Endodermal cell (in vitro differentiated cells): ENCODE measurements around the gene CHIT1. TPM values are rescaled to one million over a fixed set of nuclear protein-coding genes. Genes with fewer than 3 reads are reported as not detected.
"Not testable (repeated sequence)": the region's sequence is repeated elsewhere in the genome, so short reads cannot be mapped to it uniquely, and the experiment has no call there.

Experiments
- DNase-seq: peaks from one replicate; pipeline ENCODE4 v3.0.0-alpha.2; 2017
- H3K27ac ChIP-seq: 2 replicates; pipeline ENCODE4 v1.5.1; 2013; ENCODE audit warnings: mild to moderate bottlenecking, low read depth, low read length, moderate library complexity
- H3K27me3 ChIP-seq: 2 replicates; pipeline ENCODE4 v1.6.1; 2013; ENCODE audit warnings: mild to moderate bottlenecking, low read length, moderate library complexity; ENCODE audit not compliant: insufficient read depth, control insufficient read depth, poor library complexity, severe bottlenecking
- H3K36me3 ChIP-seq: 2 replicates; pipeline ENCODE4 v1.7.0; 2013; ENCODE audit warnings: mild to moderate bottlenecking, low read length, moderate library complexity; ENCODE audit not compliant: control insufficient read depth, insufficient read depth
- H3K4me1 ChIP-seq: one replicate; pipeline ENCODE4 v1.7.0; 2013; ENCODE audit warnings: low read length; ENCODE audit not compliant: control insufficient read depth, insufficient read depth
- H3K4me3 ChIP-seq: 2 replicates; pipeline ENCODE4 v1.5.1; 2013; ENCODE audit warnings: mild to moderate bottlenecking, low read length, moderate library complexity
- H3K9ac ChIP-seq: 2 replicates; pipeline ENCODE4 v1.6.1; 2013; ENCODE audit warnings: mild to moderate bottlenecking, low read length, moderate library complexity; ENCODE audit not compliant: poor library complexity, severe bottlenecking; ENCODE audit errors: extremely low read depth
- H3K9me3 ChIP-seq: 2 replicates; pipeline ENCODE4 v1.6.1; 2013; ENCODE audit warnings: mild to moderate bottlenecking, low read length, moderate library complexity; ENCODE audit not compliant: control insufficient read depth
- H3K27ac Mint-ChIP-seq: 2 replicates; pipeline ENCODE4 v1.8.0; 2020; ENCODE audit warnings: mixed read lengths
- H3K27me3 Mint-ChIP-seq: 2 replicates; pipeline ENCODE4 v1.8.0; 2021; ENCODE audit warnings: mild to moderate bottlenecking, mixed read lengths; ENCODE audit not compliant: insufficient read depth
- H3K36me3 Mint-ChIP-seq: 2 replicates; pipeline ENCODE4 v1.8.0; 2020; ENCODE audit warnings: low read depth, mixed read lengths
- H3K4me1 Mint-ChIP-seq: 2 replicates; pipeline ENCODE4 v1.8.0; 2020; ENCODE audit warnings: mixed read lengths
- H3K4me3 Mint-ChIP-seq: 2 replicates; pipeline ENCODE4 v1.8.0; 2020; ENCODE audit warnings: mild to moderate bottlenecking, moderate library complexity, mixed read lengths
- H3K9me3 Mint-ChIP-seq: 2 replicates; pipeline ENCODE4 v1.8.0; 2020; ENCODE audit warnings: mild to moderate bottlenecking, mixed read lengths
- CTCF ChIP-seq: fragments of 200-600 bp; sonication (generic); conservative IDR thresholded peaks from 2 replicates; pipeline ENCODE4 v1.5.0; 2021; ENCODE audit warnings: antibody characterized with exemption, mild to moderate bottlenecking
- WGBS, 2 experiments: methylation state at CpG; one replicate each; pipeline versions ENCODE4 v1.1.5 to v1.1.7; 2013; ENCODE audit warnings: missing lambda C conversion rate in 2 of 2, mixed read lengths in 1 of 2; ENCODE audit not compliant: insufficient coverage in 1 of 2, insufficient read length in 1 of 2; 5-methylcytosine and 5-hydroxymethylcytosine counted together
- total RNA-seq, 2 donors: library from RNA; stranded (reverse); fragmentation: NEBNext Ultra II Directional in 1 of 2; extraction: Animal tissue kit (Norgen Biotek cat#: 25700) in 1 of 2; gene quantifications; 2 replicates in 1 of 2; 3 replicates in 1 of 2; pipeline ENCODE4 v1.2.1, GENCODE V29; 2021

The CHIT1 gene
- total RNA-seq, 2 donors from 2014 or later, result 0.07 TPM; not detected in 1

GRCh38 chr1:203239081-203239480, 9.6 kb upstream of the CHIT1 start:
- no peak overlapping the region for H3K4me3 Mint-ChIP-seq
- H3K36me3 Mint-ChIP-seq, result no peaks in the 10 kb centered on the region
- TF ChIP-seq CTCF, result no peak
- H3K9ac ChIP-seq, result no peak overlapping the region
- peaks cover 32% of the 10 kb centered on the region for H3K9me3 Mint-ChIP-seq
- no peak overlapping the region for H3K4me3 ChIP-seq
- peaks cover 21% of the 10 kb centered on the region for H3K9me3 ChIP-seq
- no peak for DNase-seq
- H3K36me3 ChIP-seq, result no peaks in the 10 kb centered on the region
- peaks cover 50% of the 10 kb centered on the region for H3K27me3 Mint-ChIP-seq
- WGBS, 2 experiments, result 82 to 88% methylated on average over 4 of the region's 4 CpGs
- H3K27ac ChIP-seq, result no peak overlapping the region
- H3K27ac Mint-ChIP-seq, result no peak overlapping the region
- peaks cover 30% of the 10 kb centered on the region for H3K27me3 ChIP-seq
- no peaks in the 10 kb centered on the region for H3K4me1 ChIP-seq
- H3K4me1 Mint-ChIP-seq, result no peaks in the 10 kb centered on the region

GRCh38 chr1:203238535-203238934, 9.1 kb upstream of the CHIT1 start:
- H3K9me3 Mint-ChIP-seq, result peaks cover 37% of the 10 kb centered on the region
- Histone ChIP-seq H3K9me3 (peaks cover 24% of the 10 kb centered on the region), H3K27ac (no peak overlapping the region), H3K9ac (no peak overlapping the region), H3K4me3 (no peak overlapping the region), H3K4me1 (no peaks in the 10 kb centered on the region), H3K27me3 (peaks cover 29% of the 10 kb centered on the region), H3K36me3 (no peaks in the 10 kb centered on the region)
- DNase-seq, result no peak
- H3K4me3 Mint-ChIP-seq, result no peak overlapping the region
- H3K36me3 Mint-ChIP-seq, result no peaks in the 10 kb centered on the region
- H3K27ac Mint-ChIP-seq, result no peak overlapping the region
- H3K4me1 Mint-ChIP-seq, result no peaks in the 10 kb centered on the region
- no peak for TF ChIP-seq CTCF
- peaks cover 54% of the 10 kb centered on the region for H3K27me3 Mint-ChIP-seq

- peaks cover 41% of the 10 kb centered on the region for H3K9me3 Mint-ChIP-seq
- 89 to 100% methylated on average over 1 to 6 of the region's 7 CpGs for WGBS, 2 experiments
- H3K27me3 Mint-ChIP-seq, result peaks cover 61% of the 10 kb centered on the region
- H3K4me1 Mint-ChIP-seq, H3K27ac ChIP-seq, H3K4me1 ChIP-seq, H3K36me3 Mint-ChIP-seq, H3K27ac Mint-ChIP-seq, H3K4me3 ChIP-seq, H3K36me3 ChIP-seq, DNase-seq, H3K9ac ChIP-seq, H3K4me3 Mint-ChIP-seq: not testable (repeated sequence)
- Histone ChIP-seq H3K9me3 (peaks cover 29% of the 10 kb centered on the region), H3K27me3 (peaks cover 33% of the 10 kb centered on the region)
Measured at GRCh38 chr1:203234901-203235300, 5.4 kb upstream of the CHIT1 start.

- H3K9ac ChIP-seq, result no peak overlapping the region
- H3K4me3 ChIP-seq, result no peak overlapping the region
- Mint-ChIP-seq H3K9me3 (peaks cover 7% of the 10 kb centered on the region), H3K4me1 (no peaks in the 10 kb centered on the region), H3K4me3 (no peak overlapping the region), H3K27ac (no peak overlapping the region), H3K36me3 (no peaks in the 10 kb centered on the region), H3K27me3 (peaks cover 45% of the 10 kb centered on the region)
- DNase-seq, result no peak
- TF ChIP-seq CTCF, result no peak
- no peaks in the 10 kb centered on the region for H3K4me1 ChIP-seq
- H3K27me3 ChIP-seq, result peaks cover 33% of the 10 kb centered on the region
- no peaks in the 10 kb centered on the region for H3K36me3 ChIP-seq
- H3K9me3 ChIP-seq, result peaks cover 7% of the 10 kb centered on the region
- WGBS, 2 experiments, result 84 to 90% methylated on average over 2 to 4 of the region's 4 CpGs
- H3K27ac ChIP-seq, result no peak overlapping the region
Measured at GRCh38 chr1:203228670-203229069, 803 bp downstream of the CHIT1 start.
